Body of pancreas (tissue), 4 donors: ENCODE measurements around the gene NOL4L.

ENCODE experiments used
- CTCF ChIP-seq, 7 experiments: fragments of 450-650 bp in 4 of 7; fragments of 200-600 bp in 3 of 7; sonication (generic) in 3 of 7; IDR thresholded peaks; one replicate each; pipeline ENCODE4 v1.5.1; 2016 to 2019; ENCODE audit warnings: antibody characterized with exemption in 7 of 7
- POLR2A ChIP-seq, 3 donors: fragments of 450-650 bp; IDR thresholded peaks; one replicate each; pipeline ENCODE4 v1.6.1; 2016; ENCODE audit warnings: antibody characterized with exemption in 3 of 3, mild to moderate bottlenecking in 2 of 3

- TF ChIP-seq CTCF (IDR thresholded peaks at IDR 0.05) (no peak), POLR2A (IDR thresholded peaks at IDR 0.05) (no peak)
These were observed 130.7 kb downstream of the NOL4L start for GRCh38 chr20:32454164-32455145.
